WTC11 (cell line): ENCODE results near the gene GRM4. TPM values are rescaled to one million over a fixed set of nuclear protein-coding genes. Genes with fewer than 3 reads are reported as not detected.

Experiments used
- ATAC-seq: fragments of 200-7000 bp; cut with Tn5 transposase; 2 replicates; pipeline ENCODE4 v1.10.0; 2021; ENCODE audit warnings: mild to moderate bottlenecking, moderate library complexity
- CTCF ChIA-PET: fragments of 300-600 bp; sonication (Branson Sonifier 250); formaldehyde crosslinking; loops from one replicate; lab custom pipeline; 2021; ENCODE audit warnings: antibody characterized with exemption; lab: Charles Lee
- POLR2A ChIA-PET: fragments of 350-600 bp; sonication (Branson Sonifier 250); formaldehyde crosslinking; loops from one replicate; lab custom pipeline; 2021; ENCODE audit warnings: antibody characterized with exemption; lab: Charles Lee
- DNase-seq: peaks from one replicate; pipeline ENCODE4 v3.0.0; 2021; ENCODE audit warnings: low spot score
- H3K27ac Mint-ChIP-seq: 2 replicates; pipeline ENCODE4 v1.8.0; 2021; ENCODE audit warnings: mixed read lengths
- H3K27me3 Mint-ChIP-seq: 2 replicates; pipeline ENCODE4 v1.8.0; 2021; ENCODE audit warnings: low read depth, mild to moderate bottlenecking, moderate library complexity, mixed read lengths
- H3K36me3 Mint-ChIP-seq: 2 replicates; pipeline ENCODE4 v1.8.0; 2021; ENCODE audit warnings: mixed read lengths
- H3K4me1 Mint-ChIP-seq: 2 replicates; pipeline ENCODE4 v1.8.0; 2022; ENCODE audit warnings: mixed read lengths
- H3K4me3 Mint-ChIP-seq: 2 replicates; pipeline ENCODE4 v1.8.0; 2021; ENCODE audit warnings: mild to moderate bottlenecking, moderate library complexity, mixed read lengths
- H3K9me3 Mint-ChIP-seq: 2 replicates; pipeline ENCODE4 v1.8.0; 2021; ENCODE audit warnings: mixed read lengths
- ATF1 ChIP-seq: sonication (generic); formaldehyde crosslinking; IDR thresholded peaks from 2 replicates; pipeline ENCODE4 v1.8.1; 2023; ENCODE audit warnings: mild to moderate bottlenecking, moderate library complexity, missing genetic modification reagents
- ATF6 ChIP-seq: sonication (generic); formaldehyde crosslinking; IDR thresholded peaks from 2 replicates; pipeline ENCODE4 v1.8.1; 2023; ENCODE audit warnings: mild to moderate bottlenecking, missing genetic modification reagents
- ESRRA ChIP-seq: sonication (generic); formaldehyde crosslinking; IDR thresholded peaks from 2 replicates; pipeline ENCODE4 v1.8.1; 2022; ENCODE audit warnings: mild to moderate bottlenecking, missing genetic modification reagents, borderline replicate concordance
- FOXK1 ChIP-seq: sonication (generic); formaldehyde crosslinking; IDR thresholded peaks from 2 replicates; pipeline ENCODE4 v1.8.0; 2022; ENCODE audit warnings: mild to moderate bottlenecking, moderate library complexity, missing genetic modification reagents
- FOXP4 ChIP-seq: sonication (generic); formaldehyde crosslinking; IDR thresholded peaks from 2 replicates; pipeline ENCODE4 v1.8.0; 2022; ENCODE audit warnings: mild to moderate bottlenecking, missing genetic modification reagents
- GABPB1 ChIP-seq: sonication (generic); formaldehyde crosslinking; IDR thresholded peaks from 2 replicates; pipeline ENCODE4 v1.8.1; 2023; ENCODE audit warnings: mild to moderate bottlenecking, missing genetic modification reagents
- JUN ChIP-seq: sonication (generic); formaldehyde crosslinking; IDR thresholded peaks from 2 replicates; pipeline ENCODE4 v1.8.0; 2023; ENCODE audit warnings: mild to moderate bottlenecking, missing genetic modification reagents
- MYBL2 ChIP-seq: sonication (generic); formaldehyde crosslinking; IDR thresholded peaks from 2 replicates; pipeline ENCODE4 v1.8.1; 2023; ENCODE audit warnings: mild to moderate bottlenecking, moderate library complexity, missing genetic modification reagents
- NFE2L1 ChIP-seq: sonication (generic); formaldehyde crosslinking; IDR thresholded peaks from 2 replicates; pipeline ENCODE4 v1.8.1; 2023; ENCODE audit warnings: missing genetic modification reagents
- OVOL2 ChIP-seq: fragments of 250-450 bp; sonication (Bioruptor Pico); IDR thresholded peaks from 2 replicates; pipeline ENCODE4 v1.9.0; 2021; ENCODE audit warnings: mild to moderate bottlenecking, borderline replicate concordance
- SMAD4 ChIP-seq: sonication (generic); formaldehyde crosslinking; IDR thresholded peaks from 2 replicates; pipeline ENCODE4 v1.8.0; 2022; ENCODE audit warnings: mild to moderate bottlenecking, missing genetic modification reagents
- SOX15 ChIP-seq: fragments of 250-450 bp; sonication (Bioruptor Pico); IDR thresholded peaks from 2 replicates; pipeline ENCODE4 v1.9.0; 2021; ENCODE audit warnings: mild to moderate bottlenecking
- TCF7 ChIP-seq: sonication (generic); formaldehyde crosslinking; IDR thresholded peaks from 2 replicates; pipeline ENCODE4 v1.8.0; 2022; ENCODE audit warnings: mild to moderate bottlenecking, low read depth, missing genetic modification reagents, moderate library complexity
- ZBTB21 ChIP-seq: sonication (generic); formaldehyde crosslinking; IDR thresholded peaks from 2 replicates; pipeline ENCODE4 v1.8.1; 2023; ENCODE audit warnings: mild to moderate bottlenecking, missing genetic modification reagents, borderline replicate concordance
- ZNF416 ChIP-seq: fragments of 250-450 bp; sonication (Bioruptor Pico); IDR thresholded peaks from 2 replicates; pipeline ENCODE4 v1.9.0; 2021; ENCODE audit warnings: mild to moderate bottlenecking, inconsistent platforms
- total RNA-seq: library from RNA; stranded (reverse); gene quantifications from 3 replicates; pipeline ENCODE4 v1.2.3, GENCODE V29; 2021
- TF ChIP-seq, protein P1 (sequence below): sonication (generic); formaldehyde crosslinking; IDR thresholded peaks from 2 replicates; pipeline ENCODE4 v1.8.1; 2022; ENCODE audit warnings: low read depth, missing genetic modification reagents, borderline replicate concordance
- TF ChIP-seq, protein P2 (sequence below): sonication (generic); formaldehyde crosslinking; IDR thresholded peaks from 2 replicates; pipeline ENCODE4 v1.8.1; 2022; ENCODE audit warnings: mild to moderate bottlenecking, missing genetic modification reagents, moderate library complexity, borderline replicate concordance
- TF ChIP-seq, protein P3 (sequence below): sonication (generic); formaldehyde crosslinking; IDR thresholded peaks from 2 replicates; pipeline ENCODE4 v1.8.0; 2023; ENCODE audit warnings: mild to moderate bottlenecking, missing genetic modification reagents
- TF ChIP-seq, protein P4 (sequence below): sonication (generic); formaldehyde crosslinking; IDR thresholded peaks from 2 replicates; pipeline ENCODE4 v1.8.1; 2023; ENCODE audit warnings: mild to moderate bottlenecking, moderate library complexity, missing genetic modification reagents

The GRM4 gene
- total RNA-seq, 1 experiment from 2014 or later = 34.5 TPM

- no peak for TF ChIP-seq FOXP4
These were observed 41.7 kb downstream of the GRM4 start (continued) for GRCh38 chr6:34104186-34104585.

DNA sequence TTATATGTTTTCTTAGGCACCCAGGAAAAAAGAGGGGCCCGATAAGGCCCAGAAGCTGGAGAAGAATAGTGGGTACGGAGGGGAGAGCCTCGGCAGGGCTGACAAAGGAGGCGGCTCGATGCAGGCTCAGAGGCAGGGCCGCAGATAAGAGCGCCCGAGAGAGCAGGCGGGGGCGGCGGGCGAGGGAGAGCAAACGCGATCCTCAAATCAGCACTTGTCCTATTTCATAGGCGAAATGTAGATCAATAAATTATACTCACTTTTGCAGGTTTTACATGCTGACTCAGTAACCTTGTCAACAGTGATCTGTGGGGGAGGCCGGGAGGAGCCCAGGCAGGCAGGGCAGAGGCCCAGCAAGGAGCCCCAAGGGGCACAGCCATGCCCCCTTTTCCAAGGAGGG is 42.6 kb downstream of the GRM4 start:
- ChIA-PET CTCF (interaction anchor here (3.8 kb wide), 1 partner anchor 48 kb away, joined by 18 read pairs; no protein-coding TSS in a partner anchor), POLR2A (no interaction called here)
- Mint-ChIP-seq H3K36me3 (peaks cover 5% of the 10 kb centered on the region; the same call in 1 of the 2 replicates), H3K9me3 (no peaks in the 10 kb centered on the region), H3K27ac (peak overlapping the region; percentile 23; the same call in 1 of the 2 replicates), H3K4me1 (peaks cover 20% of the 10 kb centered on the region), H3K27me3 (no peaks in the 10 kb centered on the region), H3K4me3 (no peak overlapping the region)
- DNase-seq (no peak), ATAC-seq (no peak)
- TF ChIP-seq, protein P1, sequence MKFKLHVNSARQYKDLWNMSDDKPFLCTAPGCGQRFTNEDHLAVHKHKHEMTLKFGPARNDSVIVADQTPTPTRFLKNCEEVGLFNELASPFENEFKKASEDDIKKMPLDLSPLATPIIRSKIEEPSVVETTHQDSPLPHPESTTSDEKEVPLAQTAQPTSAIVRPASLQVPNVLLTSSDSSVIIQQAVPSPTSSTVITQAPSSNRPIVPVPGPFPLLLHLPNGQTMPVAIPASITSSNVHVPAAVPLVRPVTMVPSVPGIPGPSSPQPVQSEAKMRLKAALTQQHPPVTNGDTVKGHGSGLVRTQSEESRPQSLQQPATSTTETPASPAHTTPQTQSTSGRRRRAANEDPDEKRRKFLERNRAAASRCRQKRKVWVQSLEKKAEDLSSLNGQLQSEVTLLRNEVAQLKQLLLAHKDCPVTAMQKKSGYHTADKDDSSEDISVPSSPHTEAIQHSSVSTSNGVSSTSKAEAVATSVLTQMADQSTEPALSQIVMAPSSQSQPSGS (CRISPR knock-in tag) = no peak
- TF ChIP-seq, protein P2, sequence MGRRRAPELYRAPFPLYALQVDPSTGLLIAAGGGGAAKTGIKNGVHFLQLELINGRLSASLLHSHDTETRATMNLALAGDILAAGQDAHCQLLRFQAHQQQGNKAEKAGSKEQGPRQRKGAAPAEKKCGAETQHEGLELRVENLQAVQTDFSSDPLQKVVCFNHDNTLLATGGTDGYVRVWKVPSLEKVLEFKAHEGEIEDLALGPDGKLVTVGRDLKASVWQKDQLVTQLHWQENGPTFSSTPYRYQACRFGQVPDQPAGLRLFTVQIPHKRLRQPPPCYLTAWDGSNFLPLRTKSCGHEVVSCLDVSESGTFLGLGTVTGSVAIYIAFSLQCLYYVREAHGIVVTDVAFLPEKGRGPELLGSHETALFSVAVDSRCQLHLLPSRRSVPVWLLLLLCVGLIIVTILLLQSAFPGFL = no peak
- TF ChIP-seq JUN (CRISPR knock-in tag) = no peak
- no peak for TF ChIP-seq SMAD4 (CRISPR knock-in tag)
- TF ChIP-seq ATF1 (CRISPR knock-in tag) = no peak
- TF ChIP-seq, protein P3, sequence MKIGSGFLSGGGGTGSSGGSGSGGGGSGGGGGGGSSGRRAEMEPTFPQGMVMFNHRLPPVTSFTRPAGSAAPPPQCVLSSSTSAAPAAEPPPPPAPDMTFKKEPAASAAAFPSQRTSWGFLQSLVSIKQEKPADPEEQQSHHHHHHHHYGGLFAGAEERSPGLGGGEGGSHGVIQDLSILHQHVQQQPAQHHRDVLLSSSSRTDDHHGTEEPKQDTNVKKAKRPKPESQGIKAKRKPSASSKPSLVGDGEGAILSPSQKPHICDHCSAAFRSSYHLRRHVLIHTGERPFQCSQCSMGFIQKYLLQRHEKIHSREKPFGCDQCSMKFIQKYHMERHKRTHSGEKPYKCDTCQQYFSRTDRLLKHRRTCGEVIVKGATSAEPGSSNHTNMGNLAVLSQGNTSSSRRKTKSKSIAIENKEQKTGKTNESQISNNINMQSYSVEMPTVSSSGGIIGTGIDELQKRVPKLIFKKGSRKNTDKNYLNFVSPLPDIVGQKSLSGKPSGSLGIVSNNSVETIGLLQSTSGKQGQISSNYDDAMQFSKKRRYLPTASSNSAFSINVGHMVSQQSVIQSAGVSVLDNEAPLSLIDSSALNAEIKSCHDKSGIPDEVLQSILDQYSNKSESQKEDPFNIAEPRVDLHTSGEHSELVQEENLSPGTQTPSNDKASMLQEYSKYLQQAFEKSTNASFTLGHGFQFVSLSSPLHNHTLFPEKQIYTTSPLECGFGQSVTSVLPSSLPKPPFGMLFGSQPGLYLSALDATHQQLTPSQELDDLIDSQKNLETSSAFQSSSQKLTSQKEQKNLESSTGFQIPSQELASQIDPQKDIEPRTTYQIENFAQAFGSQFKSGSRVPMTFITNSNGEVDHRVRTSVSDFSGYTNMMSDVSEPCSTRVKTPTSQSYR (CRISPR knock-in tag) = no peak
- no peak for TF ChIP-seq MYBL2 (CRISPR knock-in tag)
- TF ChIP-seq ZNF416 (CRISPR knock-in tag) = no peak
- TF ChIP-seq GABPB1 (CRISPR knock-in tag) = no peak
- no peak for TF ChIP-seq FOXP4

DNA sequence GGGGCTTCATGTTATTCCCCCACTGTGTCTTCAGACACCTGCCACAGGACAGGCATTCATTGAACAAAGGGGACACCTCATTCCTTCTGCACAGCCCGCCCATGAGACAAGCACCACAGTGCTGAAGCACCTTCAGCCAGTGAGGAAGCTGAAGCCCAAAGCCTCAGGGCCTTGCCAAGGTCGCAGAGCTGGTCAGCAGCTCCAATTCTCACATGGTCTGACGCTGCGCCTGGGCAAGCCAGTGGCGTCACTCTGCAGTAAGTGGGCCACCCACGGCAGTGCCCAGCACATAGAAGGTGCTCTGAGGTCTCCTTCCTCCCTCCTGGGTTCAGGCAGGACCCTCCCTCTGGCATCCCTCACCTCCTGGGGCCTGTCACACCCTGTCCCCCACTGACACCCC is 43.2 kb downstream of the GRM4 start:
- no peak overlapping the region for H3K27ac Mint-ChIP-seq
- H3K36me3 Mint-ChIP-seq = peaks cover 5% of the 10 kb centered on the region; the same call in 1 of the 2 replicates
- ATAC-seq = no peak
- CTCF ChIA-PET = interaction anchor here (3.8 kb wide), 1 partner anchor 47 kb away, joined by 18 read pairs; no protein-coding TSS in a partner anchor
- H3K4me3 Mint-ChIP-seq = no peak overlapping the region
- no peak for DNase-seq
- POLR2A ChIA-PET = no interaction called here
- H3K9me3 Mint-ChIP-seq = no peaks in the 10 kb centered on the region
- H3K27me3 Mint-ChIP-seq = no peaks in the 10 kb centered on the region
- peaks cover 23% of the 10 kb centered on the region for H3K4me1 Mint-ChIP-seq
- no peak for TF ChIP-seq SMAD4 (CRISPR knock-in tag)
- no peak for TF ChIP-seq OVOL2 (CRISPR knock-in tag)
- no peak for TF ChIP-seq ESRRA (CRISPR knock-in tag)
- no peak for TF ChIP-seq SOX15
- TF ChIP-seq ZBTB21 (CRISPR knock-in tag) = no peak
- TF ChIP-seq TCF7 (CRISPR knock-in tag) = no peak
- TF ChIP-seq FOXK1 (CRISPR knock-in tag) = no peak
- no peak for TF ChIP-seq NFE2L1
- no peak for TF ChIP-seq ATF6 (CRISPR knock-in tag)
- TF ChIP-seq, protein P4, sequence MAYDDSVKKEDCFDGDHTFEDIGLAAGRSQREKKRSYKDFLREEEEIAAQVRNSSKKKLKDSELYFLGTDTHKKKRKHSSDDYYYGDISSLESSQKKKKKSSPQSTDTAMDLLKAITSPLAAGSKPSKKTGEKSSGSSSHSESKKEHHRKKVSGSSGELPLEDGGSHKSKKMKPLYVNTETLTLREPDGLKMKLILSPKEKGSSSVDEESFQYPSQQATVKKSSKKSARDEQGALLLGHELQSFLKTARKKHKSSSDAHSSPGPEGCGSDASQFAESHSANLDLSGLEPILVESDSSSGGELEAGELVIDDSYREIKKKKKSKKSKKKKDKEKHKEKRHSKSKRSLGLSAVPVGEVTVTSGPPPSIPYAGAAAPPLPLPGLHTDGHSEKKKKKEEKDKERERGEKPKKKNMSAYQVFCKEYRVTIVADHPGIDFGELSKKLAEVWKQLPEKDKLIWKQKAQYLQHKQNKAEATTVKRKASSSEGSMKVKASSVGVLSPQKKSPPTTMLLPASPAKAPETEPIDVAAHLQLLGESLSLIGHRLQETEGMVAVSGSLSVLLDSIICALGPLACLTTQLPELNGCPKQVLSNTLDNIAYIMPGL (CRISPR knock-in tag) = no peak
